ENCODE data around the gene TIGAR.

The TIGAR gene

DNA sequence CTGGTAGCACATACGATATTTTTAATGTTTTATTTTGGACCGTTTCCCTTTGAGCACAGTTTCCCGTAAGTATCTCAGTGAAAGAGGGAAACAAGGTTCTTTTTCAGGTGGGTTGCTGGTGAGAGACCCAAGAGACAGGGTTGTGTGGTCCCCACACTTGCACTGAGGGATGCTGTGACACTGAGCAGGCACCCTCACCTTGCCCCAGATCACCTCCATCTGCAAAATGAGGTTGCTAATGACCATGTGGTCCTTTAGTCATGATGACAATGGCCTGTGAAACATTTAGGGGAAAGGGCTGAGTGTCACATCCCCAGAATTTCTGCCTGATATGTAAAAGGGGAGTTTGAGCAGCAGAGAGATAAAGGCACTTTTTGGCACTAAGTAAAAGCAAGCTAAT, 43.2 kb upstream of the TIGAR start:
- peak overlapping the region; percentile 98 for H3K4me3 Mint-ChIP-seq
- DNase-seq = no peak
- H3K27me3 Mint-ChIP-seq (ENCODE audit: low read depth, poor library complexity) = no peaks in the 10 kb centered on the region
- peaks cover 72% of the 10 kb centered on the region for H3K36me3 Mint-ChIP-seq (ENCODE audit: low read depth)
- TF ChIP-seq, protein P1, sequence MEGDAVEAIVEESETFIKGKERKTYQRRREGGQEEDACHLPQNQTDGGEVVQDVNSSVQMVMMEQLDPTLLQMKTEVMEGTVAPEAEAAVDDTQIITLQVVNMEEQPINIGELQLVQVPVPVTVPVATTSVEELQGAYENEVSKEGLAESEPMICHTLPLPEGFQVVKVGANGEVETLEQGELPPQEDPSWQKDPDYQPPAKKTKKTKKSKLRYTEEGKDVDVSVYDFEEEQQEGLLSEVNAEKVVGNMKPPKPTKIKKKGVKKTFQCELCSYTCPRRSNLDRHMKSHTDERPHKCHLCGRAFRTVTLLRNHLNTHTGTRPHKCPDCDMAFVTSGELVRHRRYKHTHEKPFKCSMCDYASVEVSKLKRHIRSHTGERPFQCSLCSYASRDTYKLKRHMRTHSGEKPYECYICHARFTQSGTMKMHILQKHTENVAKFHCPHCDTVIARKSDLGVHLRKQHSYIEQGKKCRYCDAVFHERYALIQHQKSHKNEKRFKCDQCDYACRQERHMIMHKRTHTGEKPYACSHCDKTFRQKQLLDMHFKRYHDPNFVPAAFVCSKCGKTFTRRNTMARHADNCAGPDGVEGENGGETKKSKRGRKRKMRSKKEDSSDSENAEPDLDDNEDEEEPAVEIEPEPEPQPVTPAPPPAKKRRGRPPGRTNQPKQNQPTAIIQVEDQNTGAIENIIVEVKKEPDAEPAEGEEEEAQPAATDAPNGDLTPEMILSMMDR (IDR thresholded peaks at IDR 0.05) = no peak
- H3K9me3 Mint-ChIP-seq = no peaks in the 10 kb centered on the region
- H3K27ac Mint-ChIP-seq = peak overlapping the region; percentile 83
- H3K4me1 Mint-ChIP-seq = peaks cover 75% of the 10 kb centered on the region

DNA sequence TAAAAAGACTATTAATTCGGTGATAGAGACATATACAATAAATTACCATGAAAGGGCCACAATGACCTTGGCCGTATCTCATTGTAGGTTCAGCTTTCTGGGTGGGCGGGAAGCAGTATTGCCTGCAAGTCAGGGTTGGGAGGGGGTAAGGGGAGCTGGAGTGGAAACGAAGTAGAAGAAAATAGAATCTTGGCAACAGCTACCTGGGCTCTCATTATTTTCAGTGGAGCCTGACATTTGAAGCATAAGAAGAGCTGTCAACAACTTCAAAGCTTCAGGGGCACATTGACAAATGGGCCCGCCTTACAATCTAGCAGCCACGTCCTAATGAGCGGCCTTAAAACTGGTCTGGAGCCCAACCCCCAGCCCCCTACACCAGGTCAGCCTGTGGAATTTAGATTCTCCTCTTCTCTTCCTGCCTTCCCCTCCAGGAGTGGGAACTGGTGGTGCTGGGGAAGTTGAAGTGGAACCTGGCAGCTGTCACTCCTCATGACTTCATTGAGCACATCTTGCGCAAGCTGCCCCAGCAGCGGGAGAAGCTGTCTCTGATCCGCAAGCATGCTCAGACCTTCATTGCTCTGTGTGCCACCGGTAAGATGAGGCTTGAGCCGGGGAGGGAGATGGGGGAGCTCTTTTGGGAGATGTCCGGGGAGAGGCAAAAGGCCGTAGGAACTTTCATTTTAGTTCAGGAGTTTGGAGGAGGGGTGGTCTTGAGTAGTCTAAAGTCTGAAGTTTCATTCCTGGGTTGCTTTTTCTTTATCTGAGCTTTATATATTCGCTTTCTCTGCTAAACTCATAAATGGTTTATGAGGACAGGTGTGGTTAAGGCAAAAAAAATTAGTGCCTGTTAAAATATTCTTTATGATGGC, 42.5 kb upstream of the TIGAR start:
- TF ChIP-seq, protein P1 (IDR thresholded peaks at IDR 0.05) = no peak
- H3K27ac Mint-ChIP-seq = peak overlapping the region; percentile 99
- DNase-seq = peak; percentile 16
- peaks cover 78% of the 10 kb centered on the region for H3K36me3 Mint-ChIP-seq (ENCODE audit: low read depth)
- peaks cover 79% of the 10 kb centered on the region for H3K4me1 Mint-ChIP-seq
- no peaks in the 10 kb centered on the region for H3K9me3 Mint-ChIP-seq
- no peaks in the 10 kb centered on the region for H3K27me3 Mint-ChIP-seq (ENCODE audit: low read depth, poor library complexity)
- H3K4me3 Mint-ChIP-seq = peak overlapping the region; percentile 98

DNA sequence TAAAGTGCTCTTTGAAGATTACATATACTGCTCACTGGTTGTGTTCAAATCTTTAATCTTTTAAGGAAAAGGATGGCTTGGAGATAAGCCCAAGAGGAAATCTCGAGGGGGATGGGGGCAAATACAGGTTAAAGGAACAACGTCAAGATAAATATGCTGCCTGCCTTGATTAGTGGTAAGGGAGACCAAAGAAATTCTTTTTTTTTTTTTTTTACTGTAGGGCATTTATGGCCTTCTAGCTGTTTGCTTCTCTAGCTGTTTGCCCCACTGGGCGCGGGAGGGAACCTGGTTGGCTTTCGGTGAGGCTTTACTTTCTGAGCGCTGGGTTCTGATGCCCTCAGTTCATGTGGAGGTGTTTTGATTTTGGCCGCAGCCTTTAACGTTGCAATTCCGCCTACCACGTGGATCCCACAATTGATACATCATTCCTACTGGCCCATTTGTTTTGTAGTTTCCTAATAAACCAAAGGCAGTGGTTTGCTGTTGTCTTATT, 41.8 kb upstream of the TIGAR start:
- TF ChIP-seq, protein P1 (IDR thresholded peaks at IDR 0.05) = no peak
- DNase-seq = no peak
- Mint-ChIP-seq H3K4me3 (peak overlapping the region; percentile 98), H3K36me3 (ENCODE audit: low read depth) (peaks cover 85% of the 10 kb centered on the region), H3K27ac (peak overlapping the region; percentile 99), H3K27me3 (ENCODE audit: low read depth, poor library complexity) (no peaks in the 10 kb centered on the region), H3K9me3 (no peaks in the 10 kb centered on the region), H3K4me1 (peaks cover 85% of the 10 kb centered on the region)

DNA sequence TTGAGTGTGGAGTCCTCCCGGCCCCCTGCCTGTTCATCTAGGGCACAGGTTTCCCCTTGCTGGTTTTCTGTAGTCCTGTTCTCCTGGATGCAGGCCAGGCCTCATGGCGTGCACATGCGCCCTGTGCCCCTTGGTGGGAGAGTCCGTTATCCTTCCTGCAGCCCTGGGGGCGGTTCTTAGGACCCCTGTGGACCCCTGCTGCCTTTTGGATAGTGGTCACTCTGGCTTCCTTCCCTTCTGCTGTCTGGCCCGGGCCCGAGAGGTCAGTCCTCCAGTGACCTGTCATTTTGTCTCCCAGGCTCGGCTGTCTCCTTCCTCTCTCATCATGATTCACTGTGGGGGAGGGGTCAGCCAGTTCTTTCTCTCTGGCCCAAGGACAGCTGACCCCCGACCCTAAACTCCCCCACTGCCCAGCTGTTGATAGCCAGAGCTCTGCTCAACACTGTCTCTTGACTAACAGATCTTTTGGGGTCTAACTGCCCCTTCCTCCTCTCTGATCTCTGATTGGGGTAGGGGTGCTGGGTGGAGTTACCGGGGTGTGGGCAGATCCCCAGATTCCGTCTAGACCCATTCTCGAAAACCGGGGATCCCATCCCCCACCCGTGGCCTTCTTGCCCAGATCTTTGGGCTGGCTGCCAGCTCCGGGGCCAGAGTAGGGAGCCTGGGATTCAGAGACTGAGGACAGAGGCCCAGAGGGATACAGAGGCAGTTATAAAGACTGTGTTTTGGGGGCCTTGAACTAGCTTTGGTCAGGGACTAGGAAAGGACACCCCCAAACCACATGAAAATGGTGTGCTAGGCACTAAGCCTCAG, 40.5 kb upstream of the TIGAR start:
- peak; percentile 65 for DNase-seq
- Mint-ChIP-seq H3K36me3 (ENCODE audit: low read depth) (peaks cover 91% of the 10 kb centered on the region), H3K27me3 (ENCODE audit: low read depth, poor library complexity) (no peaks in the 10 kb centered on the region), H3K4me1 (peaks cover 96% of the 10 kb centered on the region), H3K27ac (peak overlapping the region; percentile 91), H3K9me3 (no peaks in the 10 kb centered on the region), H3K4me3 (peak overlapping the region; percentile 74)
- TF ChIP-seq, protein P1 (IDR thresholded peaks at IDR 0.05) = no peak

DNA sequence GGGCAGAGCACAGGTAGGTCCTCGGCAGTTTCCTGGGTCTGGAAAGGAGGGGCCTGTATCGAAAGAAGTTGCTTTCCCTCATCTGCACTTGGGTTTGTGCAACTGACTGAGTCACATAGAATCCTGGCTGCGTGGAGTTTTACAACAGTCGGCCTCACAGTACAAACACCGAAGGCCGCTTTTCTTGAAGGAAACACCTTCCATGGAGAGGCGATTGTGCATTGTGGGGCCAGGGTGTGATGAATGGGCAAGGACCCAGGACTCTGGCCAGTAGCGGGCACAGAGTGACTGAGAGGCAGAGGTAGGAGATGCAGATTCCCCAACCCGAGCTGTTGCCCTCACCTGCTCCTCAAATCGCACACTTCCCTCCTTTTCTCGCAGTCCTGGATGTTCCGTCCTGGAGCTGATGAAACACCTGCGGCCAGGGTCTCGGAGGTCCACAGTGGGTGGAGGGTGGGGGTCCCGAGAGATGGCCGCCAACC, 39.8 kb upstream of the TIGAR start:
- Mint-ChIP-seq H3K9me3 (no peaks in the 10 kb centered on the region), H3K4me3 (peak overlapping the region; percentile 74), H3K4me1 (peaks cover 97% of the 10 kb centered on the region), H3K27ac (peak overlapping the region; percentile 91), H3K36me3 (ENCODE audit: low read depth) (peaks cover 91% of the 10 kb centered on the region), H3K27me3 (ENCODE audit: low read depth, poor library complexity) (no peaks in the 10 kb centered on the region)
- TF ChIP-seq, protein P1 (IDR thresholded peaks at IDR 0.05) = no peak
- no peak for DNase-seq

All from nephron progenitor cell (in vitro differentiated cells).